Renal cortex interstitium (tissue), 11 donors: ENCODE measurements around the gene MARCHF3. TPM values are rescaled to one million over a fixed set of nuclear protein-coding genes. Genes with fewer than 3 reads are reported as not detected.
"Not testable (repeated sequence)": the region's sequence is repeated elsewhere in the genome, so short reads cannot be mapped to it uniquely, and the experiment has no call there.

Source experiments
- DNase-seq, 11 donors: peaks; one replicate each; pipeline ENCODE4 v3.0.0-alpha.2; 2013; ENCODE audit warnings: low read depth in 9 of 11, low spot score in 4 of 11; ENCODE audit errors: extremely low read depth in 1 of 11
- polyA plus RNA-seq, 3 donors: library from polyadenylated mRNA; unstranded; fragments of 120-200 nt; gene quantifications; one replicate each; pipeline ENCODE4 v1.2.1, GENCODE V29; 2013; ENCODE audit not compliant: insufficient read length in 3 of 3

Gene MARCHF3
- polyA plus RNA-seq, 3 donors, result 6.3 to 7.9 (median 7.5) TPM

- DNase-seq, result no peak
These were observed 117.7 kb downstream of the MARCHF3 start for GRCh38 chr5:126912616-126913200.

GRCh38 chr5:126911986-126912385 is 118.4 kb downstream of the MARCHF3 start:
- no peak for DNase-seq

GRCh38 chr5:126909856-126910255 is 120.5 kb downstream of the MARCHF3 start:
- no peak for DNase-seq

- not testable (repeated sequence) for DNase-seq
These were observed 126.0 kb downstream of the MARCHF3 start for GRCh38 chr5:126904407-126904806.

- no peak for DNase-seq
These were observed 129.6 kb downstream of the MARCHF3 start for GRCh38 chr5:126900796-126901195.

GRCh38 chr5:126899476-126899875 is 130.9 kb downstream of the MARCHF3 start:
- DNase-seq, result no peak

GRCh38 chr5:126897851-126898630 is 132.3 kb downstream of the MARCHF3 start:
- DNase-seq, result no peak

- DNase-seq, result no peak
These were observed 134.1 kb downstream of the MARCHF3 start for GRCh38 chr5:126896170-126896702.

- DNase-seq, result not testable (repeated sequence)
These were observed 134.6 kb downstream of the MARCHF3 start for GRCh38 chr5:126895712-126896111.

- not testable (repeated sequence) for DNase-seq
These were observed 139.9 kb downstream of the MARCHF3 start for GRCh38 chr5:126890414-126890813.

- no peak for DNase-seq
These were observed 142.2 kb downstream of the MARCHF3 start for GRCh38 chr5:126888175-126888574.

GRCh38 chr5:126884269-126884819 is 146.0 kb downstream of the MARCHF3 start:
- DNase-seq, result no peak

GRCh38 chr5:126883564-126884245 is 146.7 kb downstream of the MARCHF3 start:
- DNase-seq, result no peak

- DNase-seq, result no peak
These were observed 148.3 kb downstream of the MARCHF3 start for GRCh38 chr5:126881821-126882600.

- DNase-seq, result no peak
These were observed 151.7 kb downstream of the MARCHF3 start for GRCh38 chr5:126878634-126879033.

- no peak for DNase-seq
These were observed 152.3 kb downstream of the MARCHF3 start for GRCh38 chr5:126878085-126878484.

GRCh38 chr5:126877602-126878001 is 152.8 kb downstream of the MARCHF3 start:
- DNase-seq, result no peak

- DNase-seq, result peak in 5 of 11 donors; percentile 29 to 63 (median 39)
These were observed 155.0 kb downstream of the MARCHF3 start for GRCh38 chr5:126875303-126875785.
